Umbilical cord (tissue), 2 donors: ENCODE data around the gene TAOK3. TPM values are rescaled to one million over a fixed set of nuclear protein-coding genes. Genes with fewer than 3 reads are reported as not detected.
"Not testable (repeated sequence)": the region's sequence is repeated elsewhere in the genome, so short reads cannot be mapped to it uniquely, and the experiment has no call there.

ENCODE experiments used
- DNase-seq: peaks from one replicate; pipeline ENCODE4 v3.0.0-alpha.2; 2015; ENCODE audit warnings: low spot score
- total RNA-seq: library from RNA; depleted of rRNA; stranded (reverse); fragments of >200 nt; gene quantifications from one replicate; pipeline ENCODE4 v1.2.3, GENCODE V29; 2014; ENCODE audit warnings: low replicate concordance; ENCODE audit not compliant: insufficient read depth

The TAOK3 gene
- total RNA-seq, 1 donor from 2014 or later, result 43.6 TPM

- no peak for DNase-seq
These were observed 30.6 kb downstream of the TAOK3 start for GRCh38 chr12:118342090-118342489.

GRCh38 chr12:118337194-118337838 is 35.4 kb downstream of the TAOK3 start:
- no peak for DNase-seq

GRCh38 chr12:118336123-118336522 is 36.6 kb downstream of the TAOK3 start:
- no peak for DNase-seq

GRCh38 chr12:118334939-118335567 is 37.7 kb downstream of the TAOK3 start:
- no peak for DNase-seq

GRCh38 chr12:118334241-118334640 is 38.5 kb downstream of the TAOK3 start:
- no peak for DNase-seq

GRCh38 chr12:118332511-118332910 is 40.2 kb downstream of the TAOK3 start:
- no peak for DNase-seq

- DNase-seq, result peak; percentile 65
These were observed 42.2 kb downstream of the TAOK3 start for GRCh38 chr12:118330421-118331018.

GRCh38 chr12:118328486-118329330 is 44.0 kb downstream of the TAOK3 start:
- DNase-seq, result no peak

- DNase-seq, result no peak
These were observed 45.3 kb downstream of the TAOK3 start for GRCh38 chr12:118327391-118327790.

- no peak for DNase-seq
These were observed 45.7 kb downstream of the TAOK3 start for GRCh38 chr12:118326991-118327390.

- no peak for DNase-seq
These were observed 47.6 kb downstream of the TAOK3 start for GRCh38 chr12:118325081-118325480.

- DNase-seq, result no peak
These were observed 53.1 kb downstream of the TAOK3 start for GRCh38 chr12:118319627-118320026.

- DNase-seq, result no peak
These were observed 54.0 kb downstream of the TAOK3 start for GRCh38 chr12:118318744-118319143.

GRCh38 chr12:118317729-118318128 is 55.0 kb downstream of the TAOK3 start:
- DNase-seq, result no peak

GRCh38 chr12:118315821-118316220 is 56.9 kb downstream of the TAOK3 start:
- no peak for DNase-seq

GRCh38 chr12:118312578-118312977 is 60.1 kb downstream of the TAOK3 start:
- no peak for DNase-seq

GRCh38 chr12:118311666-118312065 is 61.0 kb downstream of the TAOK3 start:
- DNase-seq, result no peak

- no peak for DNase-seq
These were observed 62.4 kb downstream of the TAOK3 start for GRCh38 chr12:118310320-118310719.

GRCh38 chr12:118308006-118308405 is 64.7 kb downstream of the TAOK3 start:
- not testable (repeated sequence) for DNase-seq

- no peak for DNase-seq
These were observed 65.4 kb downstream of the TAOK3 start for GRCh38 chr12:118307069-118307954.

- no peak for DNase-seq
These were observed 68.6 kb downstream of the TAOK3 start for GRCh38 chr12:118304093-118304492.
